AG08396 (cell line): ENCODE measurements around the gene PSMD7.

ENCODE experiments used
- DNase-seq: peaks from one replicate; pipeline ENCODE4 v3.0.0; 2012; ENCODE audit warnings: low spot score, mixed read lengths

PSMD7 gene

GRCh38 chr16:74296432-74297144 is at the start of gene PSMD7:
Gene PSMD7, plus strand, starts transcription at chr16:74296814. Its CDS starts 101 bp downstream, at chr16:74296915.
- DNase-seq, result peak; percentile 93

- no peak for DNase-seq
Observed at GRCh38 chr16:74249254-74249653, 47.4 kb upstream of the PSMD7 start.

- no peak for DNase-seq
Observed at GRCh38 chr16:74249846-74250245, 46.8 kb upstream of the PSMD7 start.

- no peak for DNase-seq
Observed at GRCh38 chr16:74252329-74252728, 44.3 kb upstream of the PSMD7 start.

- no peak for DNase-seq
Observed at GRCh38 chr16:74253161-74253938, 43.3 kb upstream of the PSMD7 start.

- no peak for DNase-seq
Observed at GRCh38 chr16:74257061-74257460, 39.6 kb upstream of the PSMD7 start.

GRCh38 chr16:74261068-74261467 is 35.5 kb upstream of the PSMD7 start:
- no peak for DNase-seq

- DNase-seq, result no peak
Observed at GRCh38 chr16:74264811-74265210, 31.8 kb upstream of the PSMD7 start.

- no peak for DNase-seq
Observed at GRCh38 chr16:74268372-74268782, 28.2 kb upstream of the PSMD7 start.

- no peak for DNase-seq
Observed at GRCh38 chr16:74271872-74272271, 24.7 kb upstream of the PSMD7 start.

- DNase-seq, result peak; percentile 20
Observed at GRCh38 chr16:74275031-74275636, 21.5 kb upstream of the PSMD7 start.

- no peak for DNase-seq
Observed at GRCh38 chr16:74275711-74276110, 20.9 kb upstream of the PSMD7 start.

- DNase-seq, result no peak
Observed at GRCh38 chr16:74277974-74278373, 18.6 kb upstream of the PSMD7 start.

- no peak for DNase-seq
Observed at GRCh38 chr16:74279266-74279665, 17.3 kb upstream of the PSMD7 start.

GRCh38 chr16:74279805-74280204 is 16.8 kb upstream of the PSMD7 start:
- no peak for DNase-seq

- DNase-seq, result no peak
Observed at GRCh38 chr16:74280448-74280847, 16.2 kb upstream of the PSMD7 start.

- no peak for DNase-seq
Observed at GRCh38 chr16:74281300-74281699, 15.3 kb upstream of the PSMD7 start.

- DNase-seq, result no peak
Observed at GRCh38 chr16:74283716-74284115, 12.9 kb upstream of the PSMD7 start.

- DNase-seq, result no peak
Observed at GRCh38 chr16:74288065-74288464, 8.5 kb upstream of the PSMD7 start.

GRCh38 chr16:74290356-74290755 is 6.3 kb upstream of the PSMD7 start:
- DNase-seq, result no peak

- no peak for DNase-seq
Observed at GRCh38 chr16:74291176-74291575, 5.4 kb upstream of the PSMD7 start.

GRCh38 chr16:74291577-74292208 is 4.9 kb upstream of the PSMD7 start:
- peak; percentile 12 for DNase-seq

GRCh38 chr16:74296104-74296431 is 546 bp upstream of the PSMD7 start:
- DNase-seq, result no peak
